Kidney epithelial cell (primary cell): Measurements from ENCODE around the gene TFCP2L1. TPM values are rescaled to one million over a fixed set of nuclear protein-coding genes. Genes with fewer than 3 reads are reported as not detected.
"Not testable (repeated sequence)": the region's sequence is repeated elsewhere in the genome, so short reads cannot be mapped to it uniquely, and the experiment has no call there.

Experiments
- DNase-seq: peaks from one replicate; pipeline ENCODE4 v3.0.0-alpha.2; 2010; ENCODE audit warnings: low read depth
- H3K27me3 ChIP-seq: 2 replicates; pipeline ENCODE4 v1.6.0; 2011; ENCODE audit warnings: low read length; ENCODE audit not compliant: control insufficient read depth, insufficient read depth
- H3K36me3 ChIP-seq: 2 replicates; pipeline ENCODE4 v1.5.1; 2011; ENCODE audit warnings: low read length; ENCODE audit not compliant: control insufficient read depth, insufficient read depth
- H3K4me3 ChIP-seq: 2 replicates; pipeline ENCODE4 v1.5.1; 2011; ENCODE audit warnings: low read depth, mild to moderate bottlenecking, control low read depth, low read length
- CTCF ChIP-seq: IDR thresholded peaks from 2 replicates; pipeline ENCODE4 v1.5.1; 2011; ENCODE audit warnings: mild to moderate bottlenecking, moderate library complexity, low read length, control low read depth, inconsistent platforms; ENCODE audit not compliant: insufficient read depth, poor library complexity, severe bottlenecking
- total RNA-seq: library from RNA; depleted of rRNA; stranded (reverse); fragments of >200 nt; gene quantifications from 2 replicates; pipeline ENCODE4 v1.2.3, GENCODE V29; 2015

Gene TFCP2L1
- total RNA-seq, 1 donor from 2014 or later, result 4.5 TPM

GRCh38 chr2:121234144-121234543 lies 50.9 kb downstream of the TFCP2L1 start:
- H3K27me3 ChIP-seq, result no peaks in the 10 kb centered on the region
- no peak for TF ChIP-seq CTCF
- H3K4me3 ChIP-seq, result no peak overlapping the region
- DNase-seq, result no peak
- H3K36me3 ChIP-seq, result no peaks in the 10 kb centered on the region

GRCh38 chr2:121233486-121234110 lies 51.4 kb downstream of the TFCP2L1 start:
- no peaks in the 10 kb centered on the region for H3K36me3 ChIP-seq
- no peak for TF ChIP-seq CTCF
- H3K27me3 ChIP-seq, result no peaks in the 10 kb centered on the region

GRCh38 chr2:121232626-121233265 lies 52.3 kb downstream of the TFCP2L1 start:
- Histone ChIP-seq H3K27me3 (no peaks in the 10 kb centered on the region), H3K4me3 (no peak overlapping the region), H3K36me3 (no peaks in the 10 kb centered on the region)
- no peak for TF ChIP-seq CTCF
- DNase-seq, result no peak

More at GRCh38 chr2:121233486-121234110, 51.4 kb downstream of the TFCP2L1 start:
- no peak overlapping the region for H3K4me3 ChIP-seq
- DNase-seq, result no peak

GRCh38 chr2:121231385-121232000 lies 53.5 kb downstream of the TFCP2L1 start:
- Histone ChIP-seq H3K27me3 (no peaks in the 10 kb centered on the region), H3K36me3 (no peaks in the 10 kb centered on the region), H3K4me3 (no peak overlapping the region)
- no peak for DNase-seq
- no peak for TF ChIP-seq CTCF

GRCh38 chr2:121228521-121228920 lies 56.5 kb downstream of the TFCP2L1 start:
- no peaks in the 10 kb centered on the region for H3K36me3 ChIP-seq
- DNase-seq, result no peak

GRCh38 chr2:121227381-121228144 lies 57.4 kb downstream of the TFCP2L1 start:
- H3K27me3 ChIP-seq, H3K4me3 ChIP-seq, H3K36me3 ChIP-seq: not testable (repeated sequence)
- peak; percentile 67 for DNase-seq

More at GRCh38 chr2:121228521-121228920, 56.5 kb downstream of the TFCP2L1 start:
- no peak for TF ChIP-seq CTCF
- Histone ChIP-seq H3K4me3 (no peak overlapping the region), H3K27me3 (no peaks in the 10 kb centered on the region)

- H3K27me3 ChIP-seq, H3K36me3 ChIP-seq: not testable (repeated sequence)
Measured at GRCh38 chr2:121225681-121226080, 59.3 kb downstream of the TFCP2L1 start.

More at GRCh38 chr2:121225681-121226080, 59.3 kb downstream of the TFCP2L1 start:
- not testable (repeated sequence) for DNase-seq, H3K4me3 ChIP-seq
